ENCODE results near the gene SLC11A2.

SLC11A2 gene

DNA sequence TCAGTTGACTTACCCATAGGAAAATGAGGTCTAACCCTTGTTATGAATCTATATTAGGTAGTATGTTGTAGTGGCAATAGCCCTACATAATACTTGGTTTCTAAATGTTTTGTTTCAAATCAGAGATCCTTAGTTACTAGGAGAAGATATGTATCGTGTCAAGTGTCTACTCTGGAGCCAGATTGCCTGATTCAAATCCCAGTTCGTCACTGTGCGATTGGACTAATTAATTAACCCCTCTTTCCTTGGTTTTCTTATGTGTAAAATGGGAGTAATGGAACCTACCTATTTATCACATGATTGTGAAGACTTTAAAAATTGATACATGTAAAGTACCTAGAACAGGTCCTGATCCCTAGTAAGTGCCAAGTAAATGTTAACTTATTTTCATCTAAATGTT lies 23.3 kb upstream of the SLC11A2 start:
- H3F3A ChIP-seq (ENCODE audit: control insufficient read depth, insufficient read depth): 0 out of 2 replicates have a peak, but pooled peaks cover 3% of the 10 kb centered on the region
- TF ChIP-seq EZH2phosphoT487 (IDR thresholded peaks at IDR 0.05; ENCODE audit: borderline replicate concordance, low read length): no peak
- TF ChIP-seq, protein P1, sequence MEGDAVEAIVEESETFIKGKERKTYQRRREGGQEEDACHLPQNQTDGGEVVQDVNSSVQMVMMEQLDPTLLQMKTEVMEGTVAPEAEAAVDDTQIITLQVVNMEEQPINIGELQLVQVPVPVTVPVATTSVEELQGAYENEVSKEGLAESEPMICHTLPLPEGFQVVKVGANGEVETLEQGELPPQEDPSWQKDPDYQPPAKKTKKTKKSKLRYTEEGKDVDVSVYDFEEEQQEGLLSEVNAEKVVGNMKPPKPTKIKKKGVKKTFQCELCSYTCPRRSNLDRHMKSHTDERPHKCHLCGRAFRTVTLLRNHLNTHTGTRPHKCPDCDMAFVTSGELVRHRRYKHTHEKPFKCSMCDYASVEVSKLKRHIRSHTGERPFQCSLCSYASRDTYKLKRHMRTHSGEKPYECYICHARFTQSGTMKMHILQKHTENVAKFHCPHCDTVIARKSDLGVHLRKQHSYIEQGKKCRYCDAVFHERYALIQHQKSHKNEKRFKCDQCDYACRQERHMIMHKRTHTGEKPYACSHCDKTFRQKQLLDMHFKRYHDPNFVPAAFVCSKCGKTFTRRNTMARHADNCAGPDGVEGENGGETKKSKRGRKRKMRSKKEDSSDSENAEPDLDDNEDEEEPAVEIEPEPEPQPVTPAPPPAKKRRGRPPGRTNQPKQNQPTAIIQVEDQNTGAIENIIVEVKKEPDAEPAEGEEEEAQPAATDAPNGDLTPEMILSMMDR (IDR thresholded peaks at IDR 0.05; ENCODE audit: low read depth, low read length, poor library complexity, severe bottlenecking): no peak
- no peaks in the 10 kb centered on the region for H3K27me3 ChIP-seq (ENCODE audit: control insufficient read depth, low read length)
- peak overlapping the region; percentile 59 for H3K4me2 ChIP-seq (ENCODE audit: low read length)
- H3K4me3 ChIP-seq (ENCODE audit: low read length): peak overlapping the region; percentile 74
- H3K4me1 ChIP-seq (ENCODE audit: control insufficient read depth, low read length): peaks cover 17% of the 10 kb centered on the region
- H3K27ac ChIP-seq (ENCODE audit: low read depth, low read length): no peak overlapping the region
- peaks cover 34% of the 10 kb centered on the region for H3K79me2 ChIP-seq (ENCODE audit: control insufficient read depth, low read length)
- peaks cover 47% of the 10 kb centered on the region for H3K36me3 ChIP-seq (ENCODE audit: control insufficient read depth, low read length)
- no peaks in the 10 kb centered on the region for H3K9me3 ChIP-seq (ENCODE audit: control insufficient read depth, insufficient read depth, low read length)
- no peaks in the 10 kb centered on the region for H3K9me2 ChIP-seq (replicated peaks; ENCODE audit: control insufficient read depth, low read length)
- H4K20me1 ChIP-seq (ENCODE audit: control insufficient read depth, insufficient read depth, low read depth, low read length): no peaks in the 10 kb centered on the region

DNA sequence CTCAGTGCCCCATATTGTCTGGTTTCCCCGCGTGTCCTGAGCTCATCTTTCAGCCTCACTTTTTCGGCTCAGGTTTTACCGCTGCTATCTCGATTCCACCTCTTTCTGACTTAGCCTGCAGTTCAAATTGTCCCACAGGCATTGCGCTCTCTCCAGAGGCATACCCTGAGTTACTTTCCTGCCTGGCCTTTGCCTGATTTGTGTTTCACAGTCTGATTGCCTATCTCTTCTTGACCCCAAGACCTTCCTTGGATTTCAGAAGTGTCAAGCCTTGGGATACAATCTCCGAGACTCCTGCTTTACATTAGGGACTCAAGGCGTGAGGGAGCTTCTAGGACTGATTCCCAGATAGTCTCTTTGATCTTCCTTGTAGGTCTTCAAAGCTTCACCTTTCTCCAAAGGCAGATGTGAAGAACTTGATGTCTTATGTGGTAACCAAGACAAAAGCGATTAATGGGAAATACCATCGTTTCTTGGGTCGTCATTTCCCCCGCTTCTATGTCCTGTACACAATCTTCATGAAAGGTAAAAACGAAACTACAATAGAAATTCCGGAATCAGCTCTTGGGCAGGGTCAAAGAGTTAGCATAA lies 22.6 kb upstream of the SLC11A2 start:
- H3K79me2 ChIP-seq (ENCODE audit: control insufficient read depth, low read length): peaks cover 34% of the 10 kb centered on the region
- peak overlapping the region; percentile 55 for H3K27ac ChIP-seq (ENCODE audit: low read depth, low read length)
- no peak for TF ChIP-seq EZH2phosphoT487 (IDR thresholded peaks at IDR 0.05; ENCODE audit: borderline replicate concordance, low read length)
- TF ChIP-seq, protein P1 (IDR thresholded peaks at IDR 0.05; ENCODE audit: low read depth, low read length, poor library complexity, severe bottlenecking): no peak
- no peaks in the 10 kb centered on the region for H3F3A ChIP-seq (ENCODE audit: control insufficient read depth, insufficient read depth)
- no peaks in the 10 kb centered on the region for H4K20me1 ChIP-seq (ENCODE audit: control insufficient read depth, insufficient read depth, low read depth, low read length)
- no peaks in the 10 kb centered on the region for H3K9me2 ChIP-seq (replicated peaks; ENCODE audit: control insufficient read depth, low read length)
- peak overlapping the region; percentile 59 for H3K4me2 ChIP-seq (ENCODE audit: low read length)
- peaks cover 17% of the 10 kb centered on the region for H3K4me1 ChIP-seq (ENCODE audit: control insufficient read depth, low read length)
- peak overlapping the region; percentile 74 for H3K4me3 ChIP-seq (ENCODE audit: low read length)
- no peaks in the 10 kb centered on the region for H3K9me3 ChIP-seq (ENCODE audit: control insufficient read depth, insufficient read depth, low read length)
- H3K27me3 ChIP-seq (ENCODE audit: control insufficient read depth, low read length): no peaks in the 10 kb centered on the region
- peaks cover 40% of the 10 kb centered on the region for H3K36me3 ChIP-seq (ENCODE audit: control insufficient read depth, low read length)

DNA sequence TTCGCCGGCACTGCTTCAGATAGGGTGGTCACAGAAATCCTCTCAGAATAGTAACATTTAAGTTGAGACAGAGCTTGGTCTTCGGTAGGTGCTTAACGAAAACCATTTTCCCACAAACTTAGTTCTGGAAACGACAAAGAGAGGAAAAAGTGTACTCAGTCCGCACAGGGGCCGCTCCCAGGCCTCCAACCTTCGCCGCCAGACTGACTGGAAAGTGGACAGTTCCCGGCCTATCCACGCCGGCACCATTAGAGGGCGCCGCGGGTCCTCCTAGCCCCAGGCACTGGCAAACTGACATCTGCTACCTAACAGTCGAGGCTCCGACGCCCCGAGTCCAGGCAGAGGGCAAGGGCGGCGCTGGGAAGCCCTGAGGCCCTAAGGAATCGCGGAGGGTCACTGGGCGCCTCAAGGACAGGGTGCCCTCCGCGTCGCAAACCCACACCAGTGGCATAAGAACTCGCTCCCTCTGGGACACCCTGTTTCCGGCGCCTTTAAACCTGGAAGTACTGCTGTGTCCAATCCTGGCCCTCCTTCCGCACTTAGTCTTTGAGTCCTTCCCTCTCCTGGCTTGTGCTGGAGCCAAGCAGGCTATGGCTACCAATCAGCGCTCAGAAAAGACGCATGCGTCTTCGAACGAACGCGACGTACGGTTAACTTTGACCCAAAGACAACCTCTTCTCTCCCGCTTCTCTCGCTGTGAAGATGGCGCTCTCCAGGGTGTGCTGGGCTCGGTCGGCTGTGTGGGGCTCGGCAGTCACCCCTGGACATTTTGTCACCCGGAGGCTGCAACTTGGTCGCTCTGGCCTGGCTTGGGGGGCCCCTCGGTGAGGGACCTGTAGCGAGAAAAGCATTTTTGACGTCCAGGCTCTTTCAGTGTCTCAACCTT lies 21.7 kb upstream of the SLC11A2 start, which contains the start of gene LETMD1:
LETMD1 (plus strand) TSS at position 673 of the 886 bp plus-strand sequence; CDS start at position 703, 30 bp downstream.
- no peaks in the 10 kb centered on the region for H4K20me1 ChIP-seq (ENCODE audit: control insufficient read depth, insufficient read depth, low read depth, low read length)
- TF ChIP-seq, protein P1 (IDR thresholded peaks at IDR 0.05; ENCODE audit: low read depth, low read length, poor library complexity, severe bottlenecking): peak; percentile 93
- TF ChIP-seq EZH2phosphoT487 (IDR thresholded peaks at IDR 0.05; ENCODE audit: borderline replicate concordance, low read length): no peak
- H3K4me3 ChIP-seq (ENCODE audit: low read length): peak within 1 kb of the TSS; percentile 74
- H3K9me2 ChIP-seq (replicated peaks; ENCODE audit: control insufficient read depth, low read length): no peaks in the 10 kb centered on the region
- no peaks in the 10 kb centered on the region for H3F3A ChIP-seq (ENCODE audit: control insufficient read depth, insufficient read depth)
- H3K27ac ChIP-seq (ENCODE audit: low read depth, low read length): peak within 1 kb of the TSS; percentile 55
- H3K36me3 ChIP-seq (ENCODE audit: control insufficient read depth, low read length): peaks cover 31% of the 10 kb centered on the region
- H3K27me3 ChIP-seq (ENCODE audit: control insufficient read depth, low read length): no peaks in the 10 kb centered on the region
- peak within 1 kb of the TSS; percentile 59 for H3K4me2 ChIP-seq (ENCODE audit: low read length)
- peaks cover 34% of the 10 kb centered on the region for H3K79me2 ChIP-seq (ENCODE audit: control insufficient read depth, low read length)
- no peaks in the 10 kb centered on the region for H3K9me3 ChIP-seq (ENCODE audit: control insufficient read depth, insufficient read depth, low read length)
- peaks cover 17% of the 10 kb centered on the region for H3K4me1 ChIP-seq (ENCODE audit: control insufficient read depth, low read length)
